RWPE2 (cell line): ENCODE data around the gene BEAN1.

Experiments used
- ATAC-seq: fragments of 200-7000 bp; cut with Tn5 transposase; 3 replicates; pipeline ENCODE4 v1.9.1; 2021; ENCODE audit warnings: low read depth
- DNase-seq: peaks from one replicate; pipeline ENCODE4 v3.0.0-alpha.2; 2020; ENCODE audit warnings: low spot score
- H3K27ac ChIP-seq: fragments of 450-650 bp; 2 replicates; pipeline ENCODE4 v1.5.1; 2017; ENCODE audit warnings: mild to moderate bottlenecking; ENCODE audit not compliant: poor library complexity, severe bottlenecking
- H3K27me3 ChIP-seq: fragments of 250-450 bp; sonication (Bioruptor Pico); 2 replicates; pipeline ENCODE4 v1.5.1; 2021; ENCODE audit warnings: mild to moderate bottlenecking, moderate library complexity; ENCODE audit not compliant: insufficient read depth, poor library complexity, severe bottlenecking
- H3K36me3 ChIP-seq: fragments of 250-450 bp; sonication (Bioruptor Pico); 2 replicates; pipeline ENCODE4 v1.5.1; 2020; ENCODE audit warnings: low read depth, mild to moderate bottlenecking, moderate library complexity
- H3K4me1 ChIP-seq: fragments of 250-450 bp; sonication (Bioruptor Pico); 2 replicates; pipeline ENCODE4 v1.5.1; 2021; ENCODE audit warnings: mild to moderate bottlenecking, moderate library complexity; ENCODE audit not compliant: insufficient read depth, poor library complexity, severe bottlenecking
- H3K4me3 ChIP-seq: fragments of 250-450 bp; sonication (Bioruptor Pico); 2 replicates; pipeline ENCODE4 v1.5.1; 2021; ENCODE audit warnings: mild to moderate bottlenecking, moderate library complexity; ENCODE audit not compliant: severe bottlenecking
- H3K9me3 ChIP-seq: fragments of 250-450 bp; sonication (Bioruptor Pico); 2 replicates; pipeline ENCODE4 v1.5.1; 2021; ENCODE audit warnings: mild to moderate bottlenecking, moderate library complexity; ENCODE audit not compliant: severe bottlenecking
- CTCF ChIP-seq: fragments of 450-650 bp; IDR thresholded peaks from one replicate; pipeline ENCODE4 v1.5.1; 2017; ENCODE audit warnings: mild to moderate bottlenecking, moderate library complexity; ENCODE audit not compliant: poor library complexity, severe bottlenecking

BEAN1 gene

GRCh38 chr16:66508248-66508913 is 81.3 kb downstream of the BEAN1 start:
- TF ChIP-seq CTCF = peak; percentile 50
- peak; percentile 86 for DNase-seq
- peaks cover 55% of the 10 kb centered on the region for H3K4me1 ChIP-seq
- H3K4me3 ChIP-seq = no peak overlapping the region
- peaks cover 5% of the 10 kb centered on the region; the same call in 1 of the 2 replicates for H3K36me3 ChIP-seq
- H3K9me3 ChIP-seq = no peaks in the 10 kb centered on the region
- peak; percentile 85 for ATAC-seq
- H3K27me3 ChIP-seq = no peaks in the 10 kb centered on the region
- H3K27ac ChIP-seq = peak overlapping the region; percentile 94

DNA sequence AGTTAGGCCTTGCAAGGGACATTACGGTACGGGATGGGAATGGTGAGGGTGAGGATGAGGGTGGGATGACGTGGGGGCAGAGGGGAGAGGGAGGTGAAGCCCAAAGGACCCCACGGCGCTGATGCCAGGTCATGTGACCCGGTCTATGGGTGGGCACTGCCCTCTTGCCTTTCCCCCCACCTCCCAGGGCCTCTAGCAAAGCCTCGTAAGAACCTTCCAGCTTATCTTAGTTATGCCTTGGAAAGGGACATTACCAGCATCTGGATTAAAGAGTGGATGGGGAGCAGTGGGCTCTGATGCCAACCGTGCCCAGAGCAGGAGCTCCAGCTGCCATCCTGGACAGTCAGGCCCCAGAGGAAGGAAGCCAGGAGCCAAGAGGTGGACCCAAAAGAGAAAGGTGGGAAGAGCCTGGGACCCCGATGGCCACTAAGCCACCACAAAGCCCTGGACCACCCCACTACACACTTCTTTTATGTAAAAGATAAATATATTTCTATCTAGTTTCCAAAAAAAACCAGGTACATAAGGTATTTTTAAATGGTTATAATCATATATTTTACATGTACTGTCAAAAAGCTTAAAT is 81.9 kb downstream of the BEAN1 start:
- Histone ChIP-seq H3K9me3 (no peaks in the 10 kb centered on the region), H3K27me3 (no peaks in the 10 kb centered on the region), H3K36me3 (peaks cover 5% of the 10 kb centered on the region; the same call in 1 of the 2 replicates), H3K27ac (peak overlapping the region; percentile 94), H3K4me3 (no peak overlapping the region), H3K4me1 (peaks cover 57% of the 10 kb centered on the region)
- DNase-seq = no peak
- ATAC-seq = no peak
- TF ChIP-seq CTCF = no peak

GRCh38 chr16:66509576-66509975 is 82.5 kb downstream of the BEAN1 start:
- DNase-seq (no peak), ATAC-seq (no peak)
- Histone ChIP-seq H3K9me3 (no peaks in the 10 kb centered on the region), H3K27ac (peak overlapping the region; percentile 94), H3K27me3 (no peaks in the 10 kb centered on the region), H3K4me1 (peaks cover 57% of the 10 kb centered on the region), H3K36me3 (peaks cover 5% of the 10 kb centered on the region; the same call in 1 of the 2 replicates), H3K4me3 (no peak overlapping the region)
- TF ChIP-seq CTCF = no peak

- no peak overlapping the region for H3K4me3 ChIP-seq
- no peaks in the 10 kb centered on the region for H3K27me3 ChIP-seq
- ATAC-seq (no peak), DNase-seq (no peak)
- peaks cover 57% of the 10 kb centered on the region for H3K4me1 ChIP-seq
- peak overlapping the region; percentile 94 for H3K27ac ChIP-seq
- H3K9me3 ChIP-seq = no peaks in the 10 kb centered on the region
- peaks cover 5% of the 10 kb centered on the region; the same call in 1 of the 2 replicates for H3K36me3 ChIP-seq
- no peak for TF ChIP-seq CTCF
Measured at GRCh38 chr16:66510298-66510697, 83.2 kb downstream of the BEAN1 start.
